A673 (cell line): Measurements from ENCODE around the gene ZNF136.

Experiments used
- EZH2 ChIP-seq: fragments of 200-600 bp; sonication (generic); IDR thresholded peaks from 2 replicates; pipeline ENCODE4 v1.6.1; 2017; ENCODE audit warnings: borderline replicate concordance, low read depth, mild to moderate bottlenecking, mixed read lengths, antibody characterized with exemption, low read length; ENCODE audit not compliant: poor library complexity, severe bottlenecking
- TF ChIP-seq, protein P1 (sequence below): fragments of 300-800, 200-600 bp; sonication (generic); conservative IDR thresholded peaks from 2 replicates; pipeline ENCODE4 v1.5.1; 2017; ENCODE audit warnings: low read depth, mild to moderate bottlenecking, antibody characterized with exemption, low read length, moderate library complexity, mixed read lengths

DNA sequence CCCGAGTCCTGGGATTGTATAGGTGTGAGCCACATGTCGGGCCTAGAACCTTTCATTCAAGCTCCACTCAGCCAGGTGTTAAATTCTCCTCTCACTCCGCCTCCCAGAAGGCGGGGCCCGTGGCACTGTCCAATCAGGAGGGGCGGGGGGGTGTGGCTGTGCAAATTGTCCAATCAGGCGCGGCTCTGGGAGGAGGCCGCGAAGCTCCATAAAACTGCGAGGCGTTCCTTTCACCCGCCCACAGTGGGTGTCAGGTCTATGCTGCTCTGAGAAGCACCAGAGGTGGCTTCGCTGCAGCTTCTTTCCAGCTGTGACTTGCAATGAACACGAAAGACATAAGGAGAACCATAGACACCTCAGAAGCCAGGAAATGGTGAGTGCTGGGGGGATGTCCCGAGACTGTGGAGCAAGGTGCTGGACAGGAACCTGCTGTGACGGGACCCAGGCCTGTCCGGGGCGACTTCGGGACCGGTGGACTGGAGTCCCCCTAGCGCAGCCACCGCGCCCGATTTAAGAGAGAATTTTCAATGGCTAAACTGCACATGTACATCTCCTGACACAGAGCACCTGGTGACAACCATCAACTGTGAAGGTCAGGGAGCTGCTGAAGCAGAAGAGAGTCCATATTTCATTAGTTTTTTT, 3.0 kb upstream of the ZNF136 start:
- TF ChIP-seq EZH2, result no peak
- TF ChIP-seq, protein P1, sequence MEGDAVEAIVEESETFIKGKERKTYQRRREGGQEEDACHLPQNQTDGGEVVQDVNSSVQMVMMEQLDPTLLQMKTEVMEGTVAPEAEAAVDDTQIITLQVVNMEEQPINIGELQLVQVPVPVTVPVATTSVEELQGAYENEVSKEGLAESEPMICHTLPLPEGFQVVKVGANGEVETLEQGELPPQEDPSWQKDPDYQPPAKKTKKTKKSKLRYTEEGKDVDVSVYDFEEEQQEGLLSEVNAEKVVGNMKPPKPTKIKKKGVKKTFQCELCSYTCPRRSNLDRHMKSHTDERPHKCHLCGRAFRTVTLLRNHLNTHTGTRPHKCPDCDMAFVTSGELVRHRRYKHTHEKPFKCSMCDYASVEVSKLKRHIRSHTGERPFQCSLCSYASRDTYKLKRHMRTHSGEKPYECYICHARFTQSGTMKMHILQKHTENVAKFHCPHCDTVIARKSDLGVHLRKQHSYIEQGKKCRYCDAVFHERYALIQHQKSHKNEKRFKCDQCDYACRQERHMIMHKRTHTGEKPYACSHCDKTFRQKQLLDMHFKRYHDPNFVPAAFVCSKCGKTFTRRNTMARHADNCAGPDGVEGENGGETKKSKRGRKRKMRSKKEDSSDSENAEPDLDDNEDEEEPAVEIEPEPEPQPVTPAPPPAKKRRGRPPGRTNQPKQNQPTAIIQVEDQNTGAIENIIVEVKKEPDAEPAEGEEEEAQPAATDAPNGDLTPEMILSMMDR, result no peak
